SW 1271 (cell line): ENCODE measurements around the gene KLK12.
"Not testable (repeated sequence)": the region's sequence is repeated elsewhere in the genome, so short reads cannot be mapped to it uniquely, and the experiment has no call there.

Source experiments
- DNase-seq, 2 experiments: peaks; one replicate each; lab custom pipeline; 2025; lab: John Stamatoyannopoulos, UW

KLK12 gene

GRCh38 chr19:51015691-51016267 is 19.0 kb downstream of the KLK12 start:
- no peak for DNase-seq

GRCh38 chr19:51014242-51014641 is 20.6 kb downstream of the KLK12 start:
- DNase-seq = no peak

- DNase-seq = no peak
These were observed 22.1 kb downstream of the KLK12 start for GRCh38 chr19:51012661-51013190.

- no peak for DNase-seq
These were observed 24.6 kb downstream of the KLK12 start for GRCh38 chr19:51010066-51010795.

- no peak for DNase-seq
These were observed 25.5 kb downstream of the KLK12 start for GRCh38 chr19:51009061-51009891.

GRCh38 chr19:51007488-51007887 is 27.3 kb downstream of the KLK12 start:
- DNase-seq = no peak

- no peak for DNase-seq
These were observed 28.4 kb downstream of the KLK12 start for GRCh38 chr19:51006406-51006805.

- no peak for DNase-seq
These were observed 29.6 kb downstream of the KLK12 start for GRCh38 chr19:51005248-51005647.

GRCh38 chr19:51003316-51003715 is 31.5 kb downstream of the KLK12 start:
- no peak for DNase-seq

GRCh38 chr19:51002542-51003311 is 32.1 kb downstream of the KLK12 start:
- DNase-seq = peak in 1 of 2 experiments; percentile 31

- DNase-seq = no peak
These were observed 32.7 kb downstream of the KLK12 start for GRCh38 chr19:51002089-51002532.

GRCh38 chr19:51001515-51001914 is 33.3 kb downstream of the KLK12 start, which contains the start of gene KLK8:
TSS of gene KLK8 (minus strand) at chr19:51001604. CDS start at chr19:51001167, 437 bp downstream.
- DNase-seq = no peak

GRCh38 chr19:51000981-51001380 is 33.8 kb downstream of the KLK12 start:
- no peak for DNase-seq

GRCh38 chr19:51000426-51000825 is 34.4 kb downstream of the KLK12 start:
- no peak for DNase-seq

GRCh38 chr19:50998686-50999085 is 36.1 kb downstream of the KLK12 start:
- DNase-seq = no peak

- DNase-seq = no peak
These were observed 36.7 kb downstream of the KLK12 start for GRCh38 chr19:50998061-50998460.

GRCh38 chr19:50994129-50994528 is 40.7 kb downstream of the KLK12 start:
- DNase-seq = no peak

GRCh38 chr19:50992666-50993035 is 42.2 kb downstream of the KLK12 start:
- no peak for DNase-seq

- not testable (repeated sequence) for DNase-seq
These were observed 50.4 kb downstream of the KLK12 start for GRCh38 chr19:50984416-50984815.

GRCh38 chr19:50983625-50984292 is 51.0 kb downstream of the KLK12 start, which contains the start of gene KLK7:
TSS of gene KLK7 (minus strand) at chr19:50983917. CDS start at chr19:50982399, 1,518 bp downstream.
- DNase-seq = no peak

GRCh38 chr19:50982186-50982585 is 52.6 kb downstream of the KLK12 start:
- no peak for DNase-seq
